ENCODE data around the gene CD83.

CD83 gene

DNA sequence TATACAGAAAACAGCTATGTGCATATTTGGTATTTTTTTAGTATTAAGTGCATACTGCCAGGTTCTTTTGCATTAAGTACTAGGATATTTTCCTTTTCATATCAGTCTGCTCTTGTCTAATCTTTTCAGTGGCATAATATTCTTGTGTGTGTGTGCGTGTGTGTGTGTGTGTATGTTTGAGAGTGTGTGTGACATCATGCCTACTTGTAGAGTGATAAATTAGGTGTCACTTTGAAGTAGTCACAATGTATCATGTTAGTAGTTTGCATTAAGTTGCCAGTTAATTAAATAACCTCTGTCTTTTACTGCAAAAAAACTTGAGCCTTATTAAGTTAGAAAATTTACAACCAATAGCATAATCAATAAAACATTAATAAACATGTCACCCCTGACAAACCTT, 65.3 kb downstream of the CD83 start:
- no peak overlapping the region for H3K4me3 ChIP-seq (replicated peaks; ENCODE audit: low read depth, low read length)
- no peak for DNase-seq (ENCODE audit: low read depth)
- TF ChIP-seq, protein P1, sequence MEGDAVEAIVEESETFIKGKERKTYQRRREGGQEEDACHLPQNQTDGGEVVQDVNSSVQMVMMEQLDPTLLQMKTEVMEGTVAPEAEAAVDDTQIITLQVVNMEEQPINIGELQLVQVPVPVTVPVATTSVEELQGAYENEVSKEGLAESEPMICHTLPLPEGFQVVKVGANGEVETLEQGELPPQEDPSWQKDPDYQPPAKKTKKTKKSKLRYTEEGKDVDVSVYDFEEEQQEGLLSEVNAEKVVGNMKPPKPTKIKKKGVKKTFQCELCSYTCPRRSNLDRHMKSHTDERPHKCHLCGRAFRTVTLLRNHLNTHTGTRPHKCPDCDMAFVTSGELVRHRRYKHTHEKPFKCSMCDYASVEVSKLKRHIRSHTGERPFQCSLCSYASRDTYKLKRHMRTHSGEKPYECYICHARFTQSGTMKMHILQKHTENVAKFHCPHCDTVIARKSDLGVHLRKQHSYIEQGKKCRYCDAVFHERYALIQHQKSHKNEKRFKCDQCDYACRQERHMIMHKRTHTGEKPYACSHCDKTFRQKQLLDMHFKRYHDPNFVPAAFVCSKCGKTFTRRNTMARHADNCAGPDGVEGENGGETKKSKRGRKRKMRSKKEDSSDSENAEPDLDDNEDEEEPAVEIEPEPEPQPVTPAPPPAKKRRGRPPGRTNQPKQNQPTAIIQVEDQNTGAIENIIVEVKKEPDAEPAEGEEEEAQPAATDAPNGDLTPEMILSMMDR (IDR thresholded peaks at IDR 0.05; ENCODE audit: low read length, missing control alignments), result no peak

All from fibroblast of pulmonary artery (primary cell).